ENCODE data around the gene NAALADL2.
"Not testable (repeated sequence)": the region's sequence is repeated elsewhere in the genome, so short reads cannot be mapped to it uniquely, and the experiment has no call there.

The NAALADL2 gene

GRCh38 chr3:175271465-175271864 lies 412.3 kb downstream of the NAALADL2 start:
- DNase-seq, result not testable (repeated sequence)

- DNase-seq, result no peak
Observed at GRCh38 chr3:175272392-175272791, 413.3 kb downstream of the NAALADL2 start.

GRCh38 chr3:175273573-175273972 lies 414.4 kb downstream of the NAALADL2 start:
- DNase-seq, result no peak

GRCh38 chr3:175274056-175274455 lies 414.9 kb downstream of the NAALADL2 start:
- no peak for DNase-seq

- no peak for DNase-seq
Observed at GRCh38 chr3:175274474-175275218, 415.5 kb downstream of the NAALADL2 start.

GRCh38 chr3:175278680-175279079 lies 419.5 kb downstream of the NAALADL2 start:
- no peak for DNase-seq

GRCh38 chr3:175279457-175279856 lies 420.3 kb downstream of the NAALADL2 start:
- DNase-seq, result no peak

- DNase-seq, result no peak
Observed at GRCh38 chr3:175279911-175280310, 420.8 kb downstream of the NAALADL2 start.

GRCh38 chr3:175287361-175287963 lies 428.3 kb downstream of the NAALADL2 start:
- no peak for DNase-seq

GRCh38 chr3:175288621-175289020 lies 429.5 kb downstream of the NAALADL2 start:
- no peak for DNase-seq

GRCh38 chr3:175294793-175295192 lies 435.7 kb downstream of the NAALADL2 start:
- DNase-seq, result no peak

GRCh38 chr3:175295248-175296130 lies 436.4 kb downstream of the NAALADL2 start:
- DNase-seq, result no peak

- no peak for DNase-seq
Observed at GRCh38 chr3:175297216-175297615, 438.1 kb downstream of the NAALADL2 start.

GRCh38 chr3:175301741-175302140 lies 442.6 kb downstream of the NAALADL2 start:
- DNase-seq, result no peak

- DNase-seq, result no peak
Observed at GRCh38 chr3:175304404-175304803, 445.3 kb downstream of the NAALADL2 start.

- DNase-seq, result no peak
Observed at GRCh38 chr3:175307642-175308041, 448.5 kb downstream of the NAALADL2 start.

- DNase-seq, result no peak
Observed at GRCh38 chr3:175308097-175308496, 449.0 kb downstream of the NAALADL2 start.

- no peak for DNase-seq
Observed at GRCh38 chr3:175310046-175310445, 450.9 kb downstream of the NAALADL2 start.

- no peak for DNase-seq
Observed at GRCh38 chr3:175311404-175311803, 452.3 kb downstream of the NAALADL2 start.

- no peak for DNase-seq
Observed at GRCh38 chr3:175311946-175312345, 452.8 kb downstream of the NAALADL2 start.

GRCh38 chr3:175312791-175313190 lies 453.7 kb downstream of the NAALADL2 start:
- no peak for DNase-seq

- DNase-seq, result no peak
Observed at GRCh38 chr3:175316799-175317198, 457.7 kb downstream of the NAALADL2 start.

- no peak for DNase-seq
Observed at GRCh38 chr3:175325440-175325839, 466.3 kb downstream of the NAALADL2 start.

- no peak for DNase-seq
Observed at GRCh38 chr3:175326041-175326440, 466.9 kb downstream of the NAALADL2 start.
